Jurkat, Clone E6-1 (cell line): ENCODE data around the gene SLCO2A1.

Experiments used
- DNase-seq: peaks from one replicate; pipeline ENCODE4 v3.0.0-alpha.2; 2011; ENCODE audit warnings: low read depth, low spot score
- H3K4me3 ChIP-seq: 2 replicates; pipeline ENCODE4 v1.5.1; 2011; ENCODE audit warnings: mild to moderate bottlenecking, low read length, control low read depth, moderate library complexity

SLCO2A1 gene

DNA sequence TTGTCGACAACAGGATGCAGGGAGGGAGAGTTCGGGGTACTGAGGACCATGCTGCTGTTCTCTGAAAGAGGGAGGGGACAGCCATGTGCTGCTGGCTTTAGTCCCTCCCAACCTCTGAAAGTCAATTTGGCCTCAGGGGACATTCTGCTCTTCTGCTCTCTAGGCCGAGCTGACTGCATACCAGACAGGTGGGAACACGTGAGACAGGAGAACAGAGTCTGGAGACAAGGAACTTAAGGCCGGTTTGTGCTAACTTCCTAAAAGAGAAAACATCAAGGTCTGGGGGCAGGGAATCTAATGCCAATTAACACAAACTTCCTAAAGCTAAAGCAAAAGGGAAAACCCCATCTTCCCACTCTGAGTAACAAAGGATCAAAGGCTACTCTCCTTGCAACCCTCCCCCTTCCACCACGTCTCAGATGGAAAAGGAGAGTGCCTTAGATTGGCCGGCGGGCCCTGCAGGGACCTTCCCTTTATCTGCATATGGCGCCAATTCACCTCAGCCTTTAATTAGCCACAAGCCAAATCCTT lies 41.0 kb downstream of the SLCO2A1 start:
- no peak for DNase-seq

DNA sequence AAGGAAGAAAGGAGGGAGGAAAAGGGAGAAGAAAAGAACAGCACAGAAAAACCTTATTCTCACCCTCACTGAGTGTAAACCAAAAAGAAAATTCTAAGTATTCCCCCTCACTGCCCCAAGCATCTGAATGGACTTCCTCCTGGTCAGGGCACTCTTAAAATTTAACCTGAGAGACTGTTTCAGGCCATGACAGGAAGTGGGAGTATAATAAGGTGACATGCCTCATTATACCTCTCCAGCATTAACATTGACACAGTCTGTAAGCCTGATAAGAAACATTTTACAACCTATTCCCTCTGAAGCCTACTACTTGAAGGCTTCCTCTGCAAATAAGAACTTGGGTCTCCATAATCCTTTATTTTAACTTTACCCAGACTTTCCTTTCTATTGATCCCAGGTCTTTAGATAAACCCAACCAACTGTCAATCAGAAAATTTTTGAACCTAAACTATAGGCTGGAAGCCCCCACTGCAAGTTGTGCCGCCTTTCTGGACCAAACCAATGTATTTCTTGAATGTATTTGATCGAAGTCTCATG lies 41.7 kb downstream of the SLCO2A1 start:
- peak; percentile 28 for DNase-seq
- no peak overlapping the region for H3K4me3 ChIP-seq

More for the DNA sequence above, 41.0 kb downstream of the SLCO2A1 start:
- no peak overlapping the region for H3K4me3 ChIP-seq

DNA sequence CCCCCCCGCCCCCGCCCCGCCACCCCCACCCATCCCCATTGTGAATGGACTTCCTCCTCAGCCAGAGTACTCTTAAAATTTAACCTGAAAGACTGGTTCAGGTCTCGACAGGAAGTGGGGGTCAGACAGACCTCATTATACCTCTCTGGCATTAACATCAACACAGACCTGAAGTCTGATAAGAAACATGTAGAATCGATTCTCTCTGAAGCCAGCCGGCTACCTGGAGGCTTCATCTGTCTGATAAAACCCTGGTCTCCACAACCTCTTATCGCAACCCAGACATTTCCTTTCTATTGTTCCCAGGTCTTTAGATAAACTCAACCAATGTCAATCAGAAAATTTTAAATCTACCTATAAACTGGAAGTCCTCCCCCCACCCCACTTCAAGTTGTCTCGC lies 42.6 kb downstream of the SLCO2A1 start:
- peak; percentile 78 for DNase-seq
- H3K4me3 ChIP-seq: no peak overlapping the region

DNA sequence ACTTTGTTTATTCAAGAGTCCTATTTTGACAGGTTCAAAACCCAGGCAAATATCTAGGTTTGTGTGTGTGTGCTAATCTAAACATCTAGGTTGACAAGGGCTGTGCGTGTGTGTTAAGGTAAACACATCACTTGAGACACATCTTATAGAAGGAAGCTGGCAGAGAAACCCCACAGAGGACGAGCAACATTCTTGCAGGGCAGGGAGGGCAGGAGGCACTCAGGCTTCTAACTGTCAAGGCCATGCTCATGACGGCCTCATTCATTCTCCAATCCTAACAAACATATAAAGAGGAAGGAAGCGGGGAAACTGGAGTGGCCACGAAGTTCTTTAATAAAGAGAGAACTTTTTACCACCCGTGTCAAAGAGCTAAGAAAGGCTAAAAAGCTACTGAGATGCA lies 43.4 kb downstream of the SLCO2A1 start:
- H3K4me3 ChIP-seq: no peak overlapping the region
- peak; percentile 12 for DNase-seq

DNA sequence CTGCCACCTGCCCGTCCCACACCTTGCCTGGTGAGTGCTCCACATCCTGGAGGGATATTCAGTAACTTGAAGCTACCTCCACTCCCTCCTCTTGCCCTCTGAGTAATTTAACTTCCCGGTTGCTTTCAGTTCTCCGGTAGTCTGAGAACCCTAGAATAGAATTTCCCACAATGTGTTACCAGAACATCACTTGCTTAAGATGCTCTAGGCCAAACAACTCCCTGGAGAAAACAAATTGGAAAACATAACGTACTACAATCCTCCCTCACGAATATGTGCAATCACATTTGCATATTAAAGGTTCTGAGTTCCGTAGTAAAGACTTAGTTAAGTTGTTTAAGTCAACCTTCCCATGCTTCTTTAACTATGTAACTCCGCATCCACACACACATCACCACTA lies 44.8 kb downstream of the SLCO2A1 start:
- no peak overlapping the region for H3K4me3 ChIP-seq
- no peak for DNase-seq

DNA sequence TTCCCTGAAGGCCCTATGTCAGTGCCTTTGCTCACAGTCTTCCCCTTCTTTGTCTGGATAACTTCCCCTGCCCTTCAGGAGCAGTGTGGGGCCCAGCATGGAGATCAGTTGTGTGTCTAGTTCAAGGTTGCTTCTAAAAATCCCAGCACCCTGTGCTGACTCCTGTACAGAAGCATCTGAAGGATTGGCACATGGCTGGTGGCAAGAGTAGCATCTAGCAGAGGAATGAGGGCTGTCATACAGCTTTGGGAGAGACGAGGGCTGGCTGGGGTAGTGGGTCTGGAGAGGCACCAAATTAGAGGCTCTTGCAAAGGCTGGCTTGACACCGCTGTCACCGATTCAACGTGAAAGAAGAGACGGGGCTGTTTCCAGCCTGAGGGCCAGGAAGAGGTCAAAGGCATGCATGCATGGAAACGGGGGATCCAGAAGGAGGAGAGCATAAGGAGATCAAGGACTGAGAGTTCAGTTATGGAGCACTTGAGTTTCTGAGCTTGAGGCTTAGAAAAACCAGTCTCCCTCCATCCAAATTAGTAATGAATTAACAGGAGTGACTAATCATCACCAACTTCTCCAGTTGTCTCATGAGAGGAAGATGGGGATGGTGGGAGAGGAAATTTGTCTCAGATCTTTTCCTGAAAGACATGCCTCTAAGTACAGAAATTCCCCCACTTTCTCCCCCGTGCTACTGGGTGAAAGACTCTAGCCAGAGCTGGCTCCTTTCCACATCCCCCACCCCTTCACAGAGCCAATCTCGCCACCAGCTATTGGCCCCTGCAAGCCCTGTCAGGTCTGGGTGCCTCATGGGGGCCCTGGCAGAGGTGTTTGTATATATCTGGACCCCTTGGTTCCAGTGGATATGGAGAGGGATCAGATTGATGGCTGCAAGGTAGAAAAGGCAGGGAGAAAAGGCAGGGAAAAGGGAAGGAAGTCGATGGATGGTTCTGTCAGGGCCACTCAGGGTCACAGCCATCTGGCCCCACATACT lies 45.9 kb downstream of the SLCO2A1 start:
- DNase-seq: no peak
- no peak overlapping the region for H3K4me3 ChIP-seq

DNA sequence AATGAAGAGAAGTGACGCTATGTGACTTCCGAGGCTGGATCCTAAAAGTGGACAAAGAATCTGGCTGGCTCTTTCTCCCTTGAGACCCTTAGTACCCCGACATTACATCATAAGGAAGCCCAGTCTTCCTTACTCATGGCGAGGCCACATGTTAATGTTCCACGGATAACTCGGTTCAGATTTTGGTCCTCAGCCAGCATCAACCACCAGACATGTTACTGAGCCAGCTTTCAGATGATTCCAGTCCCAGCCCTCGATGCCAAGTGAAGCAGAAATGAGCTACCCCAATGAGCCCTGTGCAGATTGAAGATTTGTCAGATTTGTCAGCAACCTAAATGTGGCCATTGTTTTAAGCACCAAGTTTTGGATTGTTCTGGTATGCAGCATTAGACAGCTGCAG lies 46.6 kb downstream of the SLCO2A1 start:
- H3K4me3 ChIP-seq: no peak overlapping the region
- no peak for DNase-seq

DNA sequence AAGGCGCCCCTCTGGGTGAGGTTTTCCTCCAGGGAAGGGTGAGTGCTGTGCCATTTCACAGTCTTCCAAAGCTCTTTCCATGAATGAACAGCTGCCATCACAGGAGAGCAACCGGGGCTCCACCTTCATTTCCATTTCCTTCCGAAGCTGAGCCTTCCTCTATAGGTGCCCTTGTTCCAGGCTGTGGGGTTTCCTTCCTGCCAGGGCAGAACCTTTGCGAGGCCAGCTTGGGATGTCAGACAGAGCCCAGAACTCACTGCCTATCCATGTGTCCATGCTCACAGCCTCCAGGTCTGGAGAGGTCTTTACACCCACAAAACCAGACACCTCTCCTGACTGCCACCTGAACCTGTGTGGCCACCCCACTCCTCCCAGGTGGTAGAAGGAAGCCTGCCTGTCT lies 49.2 kb downstream of the SLCO2A1 start:
- no peak for DNase-seq
- H3K4me3 ChIP-seq: no peak overlapping the region

DNA sequence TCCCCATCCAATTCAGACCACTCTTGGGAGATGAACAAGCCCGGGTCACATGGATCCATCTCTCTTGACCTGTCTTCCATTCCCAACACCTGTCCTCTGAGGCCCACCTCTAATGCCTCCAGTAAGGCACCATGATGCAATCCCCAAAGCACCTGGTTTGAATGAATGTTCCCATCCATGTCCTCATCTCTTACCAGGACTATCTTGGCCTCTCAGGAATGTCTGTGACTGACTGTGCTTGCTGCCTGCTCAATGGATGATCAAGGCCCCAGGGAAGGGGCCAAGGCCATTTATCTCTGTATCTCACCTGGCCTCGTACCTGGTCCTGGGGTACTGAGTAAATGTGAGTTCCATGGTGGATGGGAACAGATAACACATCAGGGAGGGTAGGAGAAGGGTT lies 49.7 kb downstream of the SLCO2A1 start:
- no peak overlapping the region for H3K4me3 ChIP-seq

DNA sequence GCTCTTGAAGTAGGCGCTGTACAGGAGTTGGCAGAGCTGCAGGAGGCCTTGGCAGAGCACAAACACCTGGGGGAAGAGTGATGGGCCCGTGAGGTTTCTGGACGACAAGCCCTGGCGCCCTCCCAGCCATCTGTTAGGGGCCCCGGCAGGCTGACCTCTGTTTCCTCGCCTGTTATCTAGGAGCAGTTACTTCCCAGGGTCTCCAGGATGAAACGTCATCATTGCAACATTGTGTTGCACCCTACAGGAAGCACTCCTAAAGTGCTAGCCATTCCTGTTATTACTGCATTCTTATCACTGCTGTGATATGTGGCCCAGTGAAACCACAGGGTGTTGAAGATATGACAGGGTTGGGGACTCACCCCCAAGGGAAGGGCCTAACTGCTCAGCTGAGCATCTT lies 50.2 kb downstream of the SLCO2A1 start:
- H3K4me3 ChIP-seq: no peak overlapping the region
- no peak for DNase-seq

More for the DNA sequence above, 49.7 kb downstream of the SLCO2A1 start:
- no peak for DNase-seq

DNA sequence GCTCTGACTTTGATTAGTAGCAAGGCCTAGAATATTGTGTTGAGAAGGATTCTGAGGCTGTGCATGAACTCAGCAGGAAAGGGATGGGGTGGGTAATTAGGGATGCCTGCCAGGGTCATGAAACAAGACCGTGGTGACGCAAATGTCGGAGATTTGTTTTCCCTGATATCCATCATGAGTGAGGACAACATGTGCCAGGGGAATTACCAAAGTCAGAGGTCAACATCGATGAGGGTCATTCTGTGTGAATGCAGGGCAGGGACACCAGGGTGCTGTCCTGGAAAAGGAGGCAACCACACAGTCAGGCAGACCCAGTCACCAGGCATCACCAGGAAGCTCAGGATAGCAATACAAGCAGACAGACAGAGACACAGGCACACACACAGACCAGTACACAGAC lies 52.2 kb downstream of the SLCO2A1 start:
- H3K4me3 ChIP-seq: no peak overlapping the region
- no peak for DNase-seq

DNA sequence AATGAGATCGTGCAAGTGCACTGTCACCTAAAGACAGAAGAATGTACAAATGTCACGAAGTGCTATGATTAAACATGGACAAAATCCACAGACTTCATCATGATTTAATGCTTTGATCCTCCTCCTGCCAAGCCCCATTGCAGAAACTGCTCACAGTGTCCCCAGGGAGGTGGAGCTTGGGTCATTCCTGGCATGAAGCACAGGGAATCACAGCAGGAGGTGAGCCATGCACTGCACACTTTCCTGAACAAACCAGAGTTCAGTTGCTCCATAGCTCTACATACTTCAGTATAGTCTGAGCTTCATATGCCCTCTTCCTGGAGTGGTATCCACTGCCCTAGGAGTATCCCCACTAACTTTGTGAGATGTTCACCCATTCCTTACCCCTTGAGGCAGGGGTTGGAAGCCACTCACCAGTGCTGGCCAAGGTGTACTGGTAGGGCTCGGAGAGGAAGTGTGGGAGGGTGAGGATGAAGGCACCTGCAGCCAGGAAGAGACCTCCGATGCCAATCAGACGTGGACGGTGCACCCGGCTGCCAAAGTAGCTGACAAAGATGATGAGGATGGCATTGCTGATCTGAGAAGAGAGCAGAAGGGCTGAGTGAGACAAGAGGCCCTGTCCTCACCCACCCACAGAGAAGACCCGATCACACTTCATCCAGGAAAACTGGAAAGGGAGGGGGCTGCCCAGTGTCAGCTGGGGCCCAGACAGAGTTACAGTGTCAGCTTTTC lies 56.3 kb downstream of the SLCO2A1 start:
- no peak overlapping the region for H3K4me3 ChIP-seq
- no peak for DNase-seq

DNA sequence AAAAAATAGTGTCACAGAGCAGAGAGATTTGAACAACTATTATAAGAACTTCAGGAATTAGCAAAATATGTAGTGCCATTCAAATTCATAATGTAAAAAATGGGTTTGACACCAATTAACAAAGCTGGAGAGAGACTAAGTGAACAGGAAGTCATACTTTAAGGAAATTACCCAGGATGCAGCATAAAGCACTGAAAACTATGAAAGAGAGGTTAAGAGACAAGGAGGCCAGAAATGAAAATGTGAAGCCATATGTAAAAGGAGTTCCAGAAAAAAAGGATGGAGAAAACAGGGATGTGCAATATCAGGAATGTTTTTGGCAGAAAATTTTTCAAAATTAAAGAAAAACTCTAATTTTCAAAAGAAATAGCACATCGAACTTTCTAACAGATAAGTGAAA lies 57.6 kb downstream of the SLCO2A1 start:
- DNase-seq: no peak
- no peak overlapping the region for H3K4me3 ChIP-seq

DNA sequence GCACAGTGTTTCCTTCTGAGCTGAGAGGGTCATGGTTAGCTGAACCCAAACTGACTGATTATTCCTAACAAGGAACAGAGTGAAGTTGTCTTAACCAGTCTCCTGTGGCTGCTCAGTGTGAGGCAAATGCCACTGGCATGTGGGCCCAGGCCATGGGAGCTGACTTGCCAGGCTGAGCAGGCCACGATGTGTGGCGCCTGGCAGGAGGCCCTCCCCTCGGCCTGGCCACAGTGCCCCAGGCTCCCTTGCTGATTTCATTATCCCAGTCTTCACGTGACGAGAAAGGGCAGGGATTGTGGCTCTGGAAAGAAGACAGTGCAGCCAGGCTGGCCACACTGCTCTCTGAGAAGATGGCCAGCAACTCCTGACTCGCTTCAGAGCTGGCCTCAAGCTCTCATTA lies 58.8 kb downstream of the SLCO2A1 start:
- H3K4me3 ChIP-seq: no peak overlapping the region
- no peak for DNase-seq

DNA sequence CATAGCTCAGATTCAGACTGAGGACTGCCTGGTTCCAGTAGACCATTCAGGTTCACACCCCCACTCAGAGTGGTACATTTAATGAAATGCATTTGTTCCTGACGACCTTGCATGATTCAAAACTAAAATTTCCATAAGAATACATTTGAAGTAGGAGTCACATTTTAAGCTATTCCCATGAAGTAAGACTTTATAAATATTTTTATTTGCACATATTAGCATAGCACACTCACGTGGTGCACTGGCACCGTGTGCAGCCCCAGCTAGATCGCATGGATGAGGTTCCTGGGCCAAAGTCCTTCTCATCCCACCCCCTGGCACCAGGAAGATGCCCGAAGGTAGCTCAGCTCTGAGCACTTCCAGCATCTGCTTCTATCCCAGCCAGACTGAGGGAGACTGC lies 59.4 kb downstream of the SLCO2A1 start:
- no peak overlapping the region for H3K4me3 ChIP-seq

DNA sequence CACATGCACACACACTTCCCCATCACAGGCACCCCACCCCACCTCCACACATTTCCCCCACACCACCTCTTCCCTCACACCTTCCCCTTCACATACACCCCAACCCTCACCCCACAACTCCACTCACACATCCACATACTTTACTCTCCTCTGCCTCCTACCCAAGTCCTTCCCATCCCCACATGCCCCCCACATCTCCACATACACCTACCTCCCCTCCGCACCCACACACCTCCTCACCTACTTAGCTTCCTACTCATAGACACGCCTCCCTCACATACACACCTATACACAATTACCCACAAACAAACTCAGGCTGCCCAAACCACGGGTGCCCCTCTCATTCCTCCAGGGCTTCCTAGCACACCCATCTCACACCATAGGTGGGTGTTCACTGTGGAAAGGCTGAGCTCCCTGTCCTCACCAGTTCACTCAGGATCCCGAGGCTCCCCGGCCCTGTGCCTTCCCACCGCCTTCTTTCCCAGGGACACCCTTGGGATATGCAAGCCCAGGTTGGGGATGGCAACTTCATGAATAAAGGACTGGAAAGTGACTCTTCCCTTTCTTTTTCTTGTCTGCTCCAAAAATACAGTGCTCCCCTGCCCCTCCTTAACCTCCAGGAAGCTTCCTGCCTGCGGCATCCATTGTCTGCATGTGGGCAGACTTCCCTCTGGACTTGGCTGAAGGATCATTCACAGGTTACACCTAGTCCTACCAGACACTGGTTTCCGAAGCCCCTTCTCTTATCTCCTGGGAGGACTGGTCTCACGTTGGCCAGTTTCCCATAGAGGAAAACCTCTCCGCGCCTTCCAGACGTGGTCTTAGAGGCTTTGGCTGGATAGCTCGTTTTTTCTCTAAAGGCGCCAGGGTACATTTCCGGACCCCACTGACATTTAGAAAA lies 61.5 kb downstream of the SLCO2A1 start:
- DNase-seq: no peak
- H3K4me3 ChIP-seq: no peak overlapping the region

More for the DNA sequence above, 59.4 kb downstream of the SLCO2A1 start:
- no peak for DNase-seq

DNA sequence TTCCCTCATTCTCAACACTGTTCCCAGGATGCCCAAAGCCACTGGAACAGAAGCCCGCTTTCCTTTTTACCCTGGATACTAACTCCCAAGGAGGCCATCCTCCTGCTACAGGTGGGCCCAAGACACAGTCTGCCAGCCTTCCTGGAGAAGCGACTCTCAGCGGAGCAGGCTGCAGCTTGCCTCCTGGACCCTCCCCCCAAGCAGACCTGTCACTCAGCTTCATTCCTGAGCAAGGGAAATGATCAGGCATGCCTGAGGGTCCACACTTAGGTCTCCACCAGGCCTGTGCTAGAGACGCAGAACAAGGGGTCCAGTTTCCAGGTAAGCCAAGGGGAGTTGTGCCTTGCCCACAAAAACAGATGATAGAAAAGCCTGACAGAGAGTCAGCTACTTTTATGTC lies 62.8 kb downstream of the SLCO2A1 start:
- DNase-seq: no peak
- H3K4me3 ChIP-seq: no peak overlapping the region

DNA sequence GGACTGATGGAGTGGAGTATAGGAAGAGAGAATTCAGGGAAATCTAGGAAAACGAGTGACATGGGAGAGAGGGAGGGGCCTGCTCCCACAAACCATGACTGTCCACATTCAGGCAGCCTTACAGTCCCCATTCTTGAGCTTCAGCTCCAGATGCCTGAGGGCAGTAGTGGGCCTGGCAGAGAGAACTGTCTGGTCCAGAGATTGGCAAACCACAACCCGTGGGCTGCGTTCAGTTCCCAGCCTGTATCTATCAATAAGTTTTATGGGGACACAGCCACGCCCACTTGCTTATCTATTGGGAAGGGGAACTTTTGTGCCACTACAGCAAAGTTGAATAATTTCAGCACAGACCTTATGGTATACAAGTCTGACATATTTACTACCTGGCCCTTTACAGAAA lies 63.8 kb downstream of the SLCO2A1 start:
- no peak overlapping the region for H3K4me3 ChIP-seq
- no peak for DNase-seq

DNA sequence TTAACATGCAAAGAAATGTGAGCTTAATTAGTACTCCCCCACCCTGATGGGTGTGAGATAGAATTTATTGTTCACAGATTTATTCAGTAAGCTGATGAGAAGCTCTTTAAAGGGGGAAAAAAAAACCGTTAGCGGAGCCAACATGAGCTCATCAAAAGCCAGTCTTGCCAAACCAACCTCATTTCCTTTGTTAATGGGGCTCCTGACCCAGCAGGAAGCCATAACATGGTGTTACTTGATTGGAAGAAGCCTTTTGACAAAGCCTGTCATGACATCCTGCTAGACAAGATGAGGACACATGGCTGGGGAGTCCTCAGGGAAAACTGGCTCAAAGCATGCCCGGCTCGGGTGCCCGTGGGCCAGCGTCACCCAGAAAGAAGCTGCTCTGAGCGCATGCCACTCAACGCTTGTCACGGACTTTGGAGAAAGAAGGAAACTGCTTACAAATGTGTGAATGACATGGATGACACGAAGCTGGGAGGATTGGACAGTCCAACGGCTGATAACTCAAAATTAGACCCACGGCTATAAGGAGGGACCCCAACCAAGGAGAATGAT lies 64.6 kb downstream of the SLCO2A1 start:
- H3K4me3 ChIP-seq: no peak overlapping the region
- peak; percentile 73 for DNase-seq
